SU-DHL-6 (cell line): Measurements from ENCODE around the gene PLD1.
"Not testable (repeated sequence)": the region's sequence is repeated elsewhere in the genome, so short reads cannot be mapped to it uniquely, and the experiment has no call there.

Experiments
- H2AFZ ChIP-seq: fragments of 200-600 bp; sonication (generic); 2 replicates; pipeline ENCODE4 v1.6.1; 2014; ENCODE audit warnings: low read depth, mild to moderate bottlenecking, moderate library complexity, mixed read lengths, antibody characterized with exemption, low read length; ENCODE audit not compliant: severe bottlenecking
- H3F3A ChIP-seq: fragments of 200-600 bp; shearing (Covaris generic); 2 replicates; pipeline ENCODE4 v1.6.0; 2016; ENCODE audit warnings: antibody characterized with exemption, mild to moderate bottlenecking; ENCODE audit not compliant: insufficient read depth
- H3K27ac ChIP-seq: fragments of 200-600 bp; sonication (generic); 2 replicates; pipeline ENCODE4 v1.5.1; 2016; ENCODE audit warnings: low read depth, mild to moderate bottlenecking, low read length, moderate library complexity, mixed read lengths
- H3K27me3 ChIP-seq: fragments of 200-600 bp; sonication (generic), shearing (Covaris generic); 2 replicates; pipeline ENCODE4 v1.6.0; 2014; ENCODE audit warnings: mild to moderate bottlenecking, low read length
- H3K36me3 ChIP-seq: fragments of 200-600 bp; sonication (generic); 2 replicates; pipeline ENCODE4 v1.6.1; 2014; ENCODE audit warnings: mild to moderate bottlenecking, low read length, mixed read lengths
- H3K4me2 ChIP-seq: fragments of 300-600, 200-600 bp; shearing (Covaris generic), sonication (generic); 2 replicates; pipeline ENCODE4 v1.6.0; 2014; ENCODE audit warnings: low read length, low read depth, mild to moderate bottlenecking; ENCODE audit not compliant: poor library complexity, severe bottlenecking
- H3K4me3 ChIP-seq: fragments of 200-600 bp; sonication (generic); 2 replicates; pipeline ENCODE4 v1.5.1; 2014; ENCODE audit warnings: antibody characterized with exemption, low read length, mild to moderate bottlenecking, mixed read lengths; ENCODE audit not compliant: insufficient read depth, poor library complexity, severe bottlenecking
- H3K79me2 ChIP-seq: fragments of 200-600 bp; sonication (generic); 2 replicates; pipeline ENCODE4 v1.6.1; 2014; ENCODE audit warnings: mild to moderate bottlenecking, low read length, moderate library complexity; ENCODE audit not compliant: insufficient read depth
- H3K9ac ChIP-seq: fragments of 200-600 bp; sonication (generic); 2 replicates; pipeline ENCODE4 v1.7.0; 2014; ENCODE audit warnings: mild to moderate bottlenecking, low read length
- H3K9me2 ChIP-seq: fragments of 200-600 bp; sonication (generic); replicated peaks from 2 replicates; pipeline ENCODE4 v1.6.1; 2014; ENCODE audit warnings: low read length; ENCODE audit not compliant: insufficient read depth
- H3K9me3 ChIP-seq: fragments of 200-600 bp; sonication (generic); 2 replicates; pipeline ENCODE4 v1.6.1; 2014; ENCODE audit warnings: low read length, mixed read lengths; ENCODE audit not compliant: insufficient read depth
- H4K20me1 ChIP-seq: fragments of 200-600 bp; sonication (generic); 2 replicates; pipeline ENCODE4 v1.6.1; 2014; ENCODE audit warnings: low read depth, mild to moderate bottlenecking, antibody characterized with exemption, low read length, moderate library complexity, mixed read lengths
- CTCF ChIP-seq: fragments of 200-600 bp; sonication (generic); IDR thresholded peaks from one replicate; pipeline ENCODE4 v1.5.1; 2017; ENCODE audit warnings: antibody characterized with exemption, mild to moderate bottlenecking, low read length, moderate library complexity; ENCODE audit not compliant: insufficient read depth, poor library complexity, severe bottlenecking
- EZH2phosphoT487 ChIP-seq: fragments of 200-600 bp; sonication (generic), shearing (Covaris generic); conservative IDR thresholded peaks from 2 replicates; pipeline ENCODE4 v1.6.1; 2018; ENCODE audit warnings: mild to moderate bottlenecking, antibody characterized with exemption, low read length, moderate library complexity, mixed read lengths

PLD1 gene

GRCh38 chr3:171749124-171749523 lies 61.2 kb downstream of the PLD1 start:
- H3K9me2 ChIP-seq: no peaks in the 10 kb centered on the region
- H3K9me3 ChIP-seq: no peaks in the 10 kb centered on the region
- H3K27me3 ChIP-seq: no peaks in the 10 kb centered on the region
- H3K36me3 ChIP-seq: no peaks in the 10 kb centered on the region
- no peaks in the 10 kb centered on the region for H4K20me1 ChIP-seq
- no peak overlapping the region for H2AFZ ChIP-seq
- no peaks in the 10 kb centered on the region for H3K79me2 ChIP-seq
- no peak overlapping the region for H3K4me3 ChIP-seq
- no peak overlapping the region for H3K27ac ChIP-seq
- no peaks in the 10 kb centered on the region for H3F3A ChIP-seq
- H3K4me2 ChIP-seq: no peak overlapping the region
- H3K9ac ChIP-seq: no peak overlapping the region
- TF ChIP-seq EZH2phosphoT487 (no peak), CTCF (no peak)

- H3F3A ChIP-seq: no peaks in the 10 kb centered on the region
- no peak overlapping the region for H3K4me2 ChIP-seq
- H3K27me3 ChIP-seq: no peaks in the 10 kb centered on the region
- no peaks in the 10 kb centered on the region for H3K79me2 ChIP-seq
- no peaks in the 10 kb centered on the region for H3K9me2 ChIP-seq
- H3K9me3 ChIP-seq: no peaks in the 10 kb centered on the region
- H2AFZ ChIP-seq: no peak overlapping the region
- H3K9ac ChIP-seq: no peak overlapping the region
- no peaks in the 10 kb centered on the region for H3K36me3 ChIP-seq
- H4K20me1 ChIP-seq: no peaks in the 10 kb centered on the region
- no peak overlapping the region for H3K27ac ChIP-seq
- TF ChIP-seq CTCF: no peak
- no peak for TF ChIP-seq EZH2phosphoT487
- H3K4me3 ChIP-seq: no peak overlapping the region
These were observed 62.0 kb downstream of the PLD1 start for GRCh38 chr3:171748064-171748924.

GRCh38 chr3:171747223-171747920 lies 62.9 kb downstream of the PLD1 start:
- no peak for TF ChIP-seq CTCF
- no peak for TF ChIP-seq EZH2phosphoT487
- Histone ChIP-seq H3K4me3 (no peak overlapping the region), H3K9me2 (no peaks in the 10 kb centered on the region), H3K79me2 (no peaks in the 10 kb centered on the region), H3K4me2 (no peak overlapping the region), H3F3A (no peaks in the 10 kb centered on the region), H3K27ac (no peak overlapping the region), H3K27me3 (no peaks in the 10 kb centered on the region), H3K9me3 (no peaks in the 10 kb centered on the region), H3K9ac (no peak overlapping the region), H3K36me3 (no peaks in the 10 kb centered on the region), H2AFZ (no peak overlapping the region), H4K20me1 (no peaks in the 10 kb centered on the region)

- not testable (repeated sequence) for H2AFZ ChIP-seq, H3K36me3 ChIP-seq, H4K20me1 ChIP-seq, H3K27ac ChIP-seq, H3F3A ChIP-seq, H3K9me2 ChIP-seq, H3K27me3 ChIP-seq, H3K9me3 ChIP-seq, H3K79me2 ChIP-seq, H3K9ac ChIP-seq, H3K4me2 ChIP-seq, H3K4me3 ChIP-seq
These were observed 63.7 kb downstream of the PLD1 start for GRCh38 chr3:171746320-171747222.
